ENCODE data around the gene MOK.

The MOK gene

DNA sequence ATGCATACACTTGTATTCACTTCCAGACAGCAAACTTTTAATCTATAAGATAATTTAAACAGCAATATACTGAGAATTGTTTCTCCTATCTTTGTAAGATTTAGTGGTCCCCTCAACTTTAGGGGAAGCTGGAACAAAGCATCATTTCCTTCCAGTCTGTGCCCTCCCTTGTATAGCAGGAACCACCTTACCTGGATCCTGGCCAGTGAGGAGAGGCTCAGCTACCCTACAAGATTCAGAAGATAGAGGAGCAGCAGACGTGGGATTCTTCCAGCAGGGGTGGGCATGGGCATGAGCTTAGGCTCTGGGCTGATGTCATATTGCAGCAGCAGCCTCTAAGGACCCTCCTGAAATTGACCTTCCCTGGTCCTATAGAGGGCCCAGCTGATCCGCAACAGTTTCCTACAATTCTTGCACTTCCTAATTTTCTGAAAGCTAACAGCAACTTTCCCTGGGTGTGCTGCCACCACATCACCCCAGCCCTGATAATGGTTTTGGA is 21.3 kb downstream of the MOK start:
- no peak for DNase-seq

DNA sequence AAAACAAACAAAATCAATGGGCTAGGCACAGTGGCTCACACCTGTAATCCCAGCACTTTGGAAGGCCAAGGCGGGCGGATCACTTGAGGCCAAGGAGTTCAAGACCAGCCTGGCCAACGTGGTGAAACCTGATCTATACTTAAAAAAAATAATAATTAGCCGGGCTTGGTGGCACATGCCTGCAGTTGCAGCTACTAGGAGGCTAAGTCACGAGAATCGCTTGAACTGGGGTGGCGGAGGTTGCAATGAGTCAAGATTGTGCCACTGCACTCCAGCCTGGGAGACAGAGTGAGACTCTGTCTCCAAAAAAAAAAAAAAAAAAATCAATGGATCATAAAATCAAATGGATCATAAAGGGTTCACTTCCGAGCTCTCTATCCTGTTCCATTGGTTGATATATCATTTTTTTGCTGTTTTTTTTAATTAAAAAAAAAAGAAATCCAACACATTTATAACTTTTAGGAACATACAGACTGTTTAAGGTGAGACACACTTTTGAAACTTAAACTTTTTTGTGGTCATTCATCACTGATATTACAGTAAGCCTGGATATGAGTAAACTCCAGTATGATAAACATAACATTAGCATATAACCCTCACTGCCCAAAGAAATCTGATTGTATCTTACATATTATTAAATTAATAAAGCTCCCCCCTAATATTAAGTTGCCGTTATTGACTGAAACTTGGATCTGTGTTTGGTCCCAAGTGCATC is 22.1 kb downstream of the MOK start:
- DNase-seq = no peak

DNA sequence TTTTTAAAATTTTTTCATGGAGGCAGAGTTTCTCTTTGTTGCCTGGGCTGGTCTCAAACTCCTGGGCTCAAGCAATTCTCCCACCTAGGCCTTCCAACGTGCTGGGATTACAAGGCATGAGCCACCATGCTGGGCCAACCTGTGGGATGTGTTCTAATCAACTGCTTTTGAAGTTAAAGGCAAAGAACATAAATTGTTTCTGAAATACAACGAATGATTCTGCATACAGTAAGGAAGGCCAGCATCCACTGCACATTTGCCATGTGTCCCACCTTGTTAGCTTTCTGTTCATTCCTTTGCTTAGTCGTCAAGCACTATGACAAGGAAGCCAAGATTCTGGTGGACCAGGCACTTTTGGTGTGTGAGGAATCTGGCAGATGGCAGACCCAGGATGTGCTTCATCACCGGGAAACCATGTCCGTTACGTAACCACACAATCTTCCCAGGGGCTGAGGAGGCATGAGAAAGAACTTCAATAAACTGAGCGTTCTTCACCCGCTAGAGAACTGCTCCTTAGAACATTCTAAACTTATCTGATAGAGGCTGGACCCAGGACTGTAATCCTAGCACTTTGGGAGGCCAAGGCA is 24.5 kb downstream of the MOK start:
- no peak for DNase-seq

DNA sequence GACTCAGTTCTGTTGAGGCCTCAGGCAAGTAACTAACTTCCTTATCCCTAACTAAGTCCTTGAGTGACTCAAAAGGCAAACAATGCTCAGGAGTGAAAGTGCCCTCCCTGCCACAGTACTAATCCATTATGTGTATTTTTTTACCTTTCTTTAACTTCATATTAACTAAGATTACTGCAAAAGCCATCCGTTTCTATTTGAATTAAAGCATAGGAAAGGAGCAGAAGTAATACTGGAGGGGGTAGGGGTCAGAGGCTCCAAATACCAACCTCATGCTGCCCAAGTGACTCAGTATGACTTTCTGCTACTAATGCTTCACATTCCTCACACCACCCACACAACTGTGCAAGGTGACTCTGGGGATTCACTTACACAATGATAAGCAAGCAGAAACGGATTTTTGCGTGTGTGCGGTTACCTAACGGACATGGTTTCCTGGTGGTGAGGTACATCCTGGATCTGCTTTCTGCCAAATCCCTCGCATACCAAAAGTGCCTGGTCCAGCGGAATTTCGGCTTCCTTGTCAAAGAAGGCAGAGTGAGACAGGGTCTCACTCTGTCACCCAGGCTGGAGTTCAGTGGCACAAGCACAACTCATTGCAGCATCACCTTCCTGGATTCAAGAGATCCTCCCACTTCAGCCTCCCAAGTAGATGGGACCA is 25.1 kb downstream of the MOK start:
- no peak for DNase-seq

DNA sequence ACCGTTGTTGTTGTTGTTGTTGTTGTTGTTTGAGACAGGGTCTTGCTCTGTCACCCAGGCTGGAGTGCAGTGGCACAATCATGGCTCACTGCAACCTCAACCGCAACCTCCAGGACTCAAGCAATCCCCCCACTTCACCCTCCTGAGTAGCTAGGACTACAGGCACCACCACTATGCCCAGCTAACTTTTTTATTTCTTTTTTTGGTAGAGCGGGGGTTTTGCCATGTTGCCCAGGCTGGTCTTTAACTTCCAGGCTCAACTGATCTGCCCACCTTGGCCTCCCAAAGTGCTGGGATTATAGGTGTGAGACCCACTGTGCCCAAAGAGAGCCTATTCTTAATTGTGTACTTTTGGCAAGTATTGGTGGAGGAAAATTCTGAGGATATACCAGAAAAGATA is 25.7 kb downstream of the MOK start:
- no peak for DNase-seq

DNA sequence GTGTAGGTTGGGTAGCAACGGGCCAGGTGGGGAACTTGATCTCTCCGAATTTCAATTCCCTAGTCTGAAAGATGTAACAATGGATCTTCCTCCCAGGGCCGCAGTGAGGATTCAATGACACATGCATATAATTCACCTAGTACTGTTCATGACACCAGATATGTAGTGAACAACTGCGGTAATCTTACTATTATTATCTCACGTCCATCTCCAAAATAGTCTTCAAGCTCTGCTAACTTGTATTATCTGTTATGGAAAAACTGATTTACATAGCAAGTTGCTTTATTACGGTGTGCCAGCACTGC is 26.4 kb downstream of the MOK start:
- DNase-seq = peak; percentile 6

DNA sequence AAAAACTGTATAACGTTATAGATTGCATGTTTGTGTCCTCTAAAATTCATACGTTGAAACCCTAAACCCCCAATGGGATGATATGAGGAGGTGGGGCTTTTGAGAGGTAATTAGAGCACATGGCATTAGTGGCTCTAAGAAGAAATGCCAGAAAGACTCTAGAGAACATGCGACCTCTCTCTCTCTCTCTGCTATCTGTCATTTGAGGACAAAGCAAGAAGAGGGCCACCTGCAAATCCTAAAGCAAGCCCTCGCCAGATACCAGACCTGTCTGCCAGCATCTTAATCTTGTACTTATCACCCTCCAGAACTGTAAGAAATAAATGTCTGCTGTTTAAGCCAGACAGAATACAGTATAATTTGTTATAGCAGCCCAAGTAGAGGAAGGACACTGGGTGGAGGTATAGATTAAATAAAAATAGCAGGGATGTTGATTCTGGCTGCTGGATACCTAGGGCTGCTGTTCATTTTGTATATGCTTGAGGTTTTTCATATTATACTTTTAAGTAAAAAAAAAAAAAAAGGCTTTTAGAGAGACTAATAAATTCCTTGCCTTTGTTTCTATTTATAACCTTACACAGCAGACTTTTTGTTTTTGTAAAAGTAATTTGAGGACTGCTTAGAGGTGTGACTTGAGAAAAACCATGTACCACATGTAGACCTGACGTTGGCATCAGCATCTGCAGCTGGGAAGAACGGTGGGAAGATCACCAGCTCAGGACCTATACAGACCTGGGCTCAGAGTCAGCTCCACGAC is 26.9 kb downstream of the MOK start:
- peak; percentile 58 for DNase-seq

DNA sequence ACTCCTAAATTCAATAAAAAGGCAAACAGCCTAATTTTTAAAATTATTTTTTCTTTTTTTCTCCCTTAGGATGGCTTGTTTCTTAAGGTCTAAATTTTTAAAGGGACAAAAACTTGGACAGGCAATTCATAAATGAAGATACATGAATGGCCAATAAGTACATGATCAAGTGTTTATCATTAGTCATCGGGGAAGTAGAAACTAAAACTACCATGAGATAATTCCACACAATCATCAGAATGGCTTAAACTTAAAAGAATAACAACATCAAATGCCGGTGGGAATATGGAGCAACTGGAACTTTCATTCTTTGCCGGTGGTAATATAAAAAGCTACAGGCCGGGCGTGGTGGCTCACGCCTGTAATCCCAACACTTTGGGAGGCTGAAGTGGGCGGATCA is 29.1 kb downstream of the MOK start:
- no peak for DNase-seq

DNA sequence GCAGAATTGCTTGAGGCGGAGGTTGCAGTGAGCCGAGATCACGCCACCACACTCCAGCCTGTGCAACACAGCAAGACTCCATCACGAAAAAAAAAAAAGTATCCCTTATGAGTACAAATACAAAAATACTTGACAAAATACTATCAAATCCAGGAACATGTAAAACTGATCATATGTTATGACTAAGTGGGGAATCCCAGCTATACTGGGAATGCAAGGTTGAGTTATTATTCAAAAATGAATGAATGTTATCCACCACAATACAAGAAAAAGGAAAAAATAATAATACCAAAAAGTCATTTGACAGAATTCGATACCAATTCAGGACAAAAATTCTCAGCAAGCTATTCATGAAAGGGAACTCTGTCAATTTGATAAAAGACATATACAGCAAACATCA is 32.6 kb downstream of the MOK start:
- no peak for DNase-seq

DNA sequence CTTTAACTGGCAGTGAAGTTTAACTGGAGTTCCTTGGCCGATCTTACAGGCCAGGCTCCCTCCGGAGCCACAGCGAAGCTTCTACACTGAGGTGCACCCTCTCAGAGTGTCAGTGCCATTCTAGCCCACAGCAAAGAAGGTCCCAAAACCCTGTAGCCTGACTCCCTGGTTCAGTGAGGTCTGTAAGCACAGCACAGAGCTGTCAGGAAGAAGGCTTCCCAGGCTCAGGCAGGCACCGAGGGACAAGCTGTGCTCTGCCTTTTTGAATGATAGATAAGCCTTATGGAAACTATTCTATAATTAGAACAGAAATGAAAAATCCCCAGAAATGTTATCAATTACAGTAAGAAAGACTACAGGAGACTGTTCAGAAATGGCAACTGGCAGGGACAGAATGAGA is 40.2 kb downstream of the MOK start:
- no peak for DNase-seq

DNA sequence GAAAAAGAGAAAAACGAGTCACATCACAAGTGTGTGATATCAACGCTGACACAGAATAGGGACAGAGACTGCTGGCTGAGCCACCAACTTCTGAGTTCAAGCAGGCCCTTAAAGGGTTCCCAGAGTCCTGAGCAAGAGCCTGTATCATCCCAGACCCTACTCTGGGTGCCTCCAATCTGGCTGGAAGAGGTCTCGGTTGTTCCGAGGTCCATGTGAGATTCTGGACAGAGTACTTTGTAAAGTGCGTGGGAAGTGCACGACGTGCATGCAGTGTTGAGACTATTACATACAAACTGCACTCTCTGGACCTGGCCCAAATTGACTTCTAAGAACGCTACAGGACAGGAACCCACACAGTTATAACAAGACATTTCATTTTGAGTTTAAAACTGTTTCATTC is 40.6 kb downstream of the MOK start:
- no peak for DNase-seq

DNA sequence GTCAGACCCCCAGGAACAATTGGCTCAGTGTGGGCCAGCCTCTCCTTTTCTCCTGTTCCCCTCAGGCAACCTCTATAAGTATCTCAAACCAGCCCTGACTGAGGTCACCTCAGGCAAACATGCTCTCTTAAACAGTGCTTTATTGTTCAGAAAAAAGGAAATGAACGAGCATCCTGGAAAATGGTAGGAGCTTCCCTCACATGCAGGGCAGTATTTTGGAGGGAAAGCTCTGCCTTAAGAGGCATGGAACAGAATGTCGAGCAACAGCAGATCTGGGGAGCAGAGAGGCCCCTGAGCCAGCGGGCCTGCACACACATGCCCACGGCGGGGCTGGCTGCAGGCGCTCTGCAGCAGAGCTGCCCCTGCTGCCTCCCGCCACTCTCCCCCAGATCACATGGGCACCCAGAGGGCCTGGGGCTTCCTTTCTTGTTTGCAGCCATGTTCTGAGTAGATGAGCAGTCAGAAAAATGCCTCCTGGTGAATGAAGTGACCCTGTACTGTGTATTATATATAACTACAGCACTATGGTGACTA is 42.0 kb downstream of the MOK start:
- peak; percentile 71 for DNase-seq

DNA sequence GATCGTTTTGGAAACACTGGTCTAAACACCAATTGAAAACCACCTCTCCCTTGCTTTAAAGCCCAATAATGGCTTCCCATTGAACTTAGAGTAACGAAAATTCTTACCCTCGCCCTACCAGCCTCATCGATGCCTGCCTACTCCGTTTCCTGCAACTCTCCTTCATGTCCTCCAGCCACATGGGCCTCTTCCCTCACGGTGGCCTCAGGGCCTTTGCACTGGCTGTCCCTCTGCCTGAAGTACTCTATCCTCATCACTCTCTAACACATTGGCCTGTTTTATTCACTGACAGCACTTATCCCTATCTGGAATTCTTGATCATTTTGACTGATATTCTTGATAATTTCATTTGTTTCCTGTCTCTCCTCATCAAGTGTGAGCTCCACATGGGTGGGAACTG is 46.8 kb downstream of the MOK start:
- DNase-seq = no peak

DNA sequence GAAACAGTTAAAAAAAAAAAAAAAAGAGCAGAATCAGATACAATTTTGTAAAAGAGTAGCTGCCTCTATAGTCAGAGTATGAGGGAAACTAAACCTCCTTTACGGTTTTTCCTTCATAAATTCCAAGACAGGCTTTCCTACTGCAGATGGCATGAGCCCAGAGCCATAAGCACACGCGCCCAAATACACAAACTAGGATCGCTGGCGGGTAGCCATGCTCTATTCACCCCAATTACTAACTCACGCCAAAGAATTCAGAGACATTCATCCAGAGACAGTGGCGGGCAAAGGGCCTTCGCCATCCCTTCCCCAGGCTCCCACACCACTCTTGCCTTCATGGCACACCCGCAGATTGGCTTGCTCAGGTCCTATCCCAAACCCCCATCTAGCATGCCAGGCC is 48.2 kb downstream of the MOK start:
- no peak for DNase-seq

DNA sequence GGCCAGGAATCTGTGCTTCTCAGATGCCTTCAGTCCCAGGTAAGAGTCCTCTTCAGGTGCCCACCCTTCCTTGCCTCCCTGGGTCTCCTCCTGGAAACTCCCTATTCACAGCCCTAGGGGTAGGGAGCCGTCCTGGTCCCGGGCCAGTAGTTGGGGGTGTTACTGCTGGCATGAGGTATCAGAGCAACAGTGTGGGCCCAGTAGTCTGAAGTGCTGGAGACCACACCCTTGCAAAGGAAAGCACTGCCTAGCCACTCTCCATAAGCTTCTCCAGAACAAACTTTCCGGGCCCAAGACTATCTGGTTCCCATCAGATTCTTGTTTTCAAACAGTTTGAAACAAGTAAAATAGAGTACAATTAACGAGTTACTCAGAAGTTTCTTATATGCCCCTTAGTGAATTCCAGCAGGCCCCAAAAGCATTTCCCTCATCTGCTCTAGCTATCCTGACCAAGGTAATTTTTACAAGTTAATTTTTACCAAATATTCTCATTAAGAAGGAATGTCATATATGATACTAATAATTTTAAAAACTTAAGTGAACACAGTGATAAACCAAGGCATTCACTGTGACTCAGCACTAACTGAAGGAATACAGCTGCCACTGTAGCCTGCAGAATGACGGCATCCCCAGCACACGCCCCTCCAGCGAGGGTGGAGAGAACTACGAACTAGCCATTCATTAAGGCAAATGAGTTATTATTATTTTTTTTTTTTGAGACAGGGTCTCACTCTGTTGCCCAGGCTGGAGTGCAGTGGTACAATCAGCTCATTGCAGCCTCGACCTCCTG is 49.4 kb downstream of the MOK start:
- no peak for DNase-seq

DNA sequence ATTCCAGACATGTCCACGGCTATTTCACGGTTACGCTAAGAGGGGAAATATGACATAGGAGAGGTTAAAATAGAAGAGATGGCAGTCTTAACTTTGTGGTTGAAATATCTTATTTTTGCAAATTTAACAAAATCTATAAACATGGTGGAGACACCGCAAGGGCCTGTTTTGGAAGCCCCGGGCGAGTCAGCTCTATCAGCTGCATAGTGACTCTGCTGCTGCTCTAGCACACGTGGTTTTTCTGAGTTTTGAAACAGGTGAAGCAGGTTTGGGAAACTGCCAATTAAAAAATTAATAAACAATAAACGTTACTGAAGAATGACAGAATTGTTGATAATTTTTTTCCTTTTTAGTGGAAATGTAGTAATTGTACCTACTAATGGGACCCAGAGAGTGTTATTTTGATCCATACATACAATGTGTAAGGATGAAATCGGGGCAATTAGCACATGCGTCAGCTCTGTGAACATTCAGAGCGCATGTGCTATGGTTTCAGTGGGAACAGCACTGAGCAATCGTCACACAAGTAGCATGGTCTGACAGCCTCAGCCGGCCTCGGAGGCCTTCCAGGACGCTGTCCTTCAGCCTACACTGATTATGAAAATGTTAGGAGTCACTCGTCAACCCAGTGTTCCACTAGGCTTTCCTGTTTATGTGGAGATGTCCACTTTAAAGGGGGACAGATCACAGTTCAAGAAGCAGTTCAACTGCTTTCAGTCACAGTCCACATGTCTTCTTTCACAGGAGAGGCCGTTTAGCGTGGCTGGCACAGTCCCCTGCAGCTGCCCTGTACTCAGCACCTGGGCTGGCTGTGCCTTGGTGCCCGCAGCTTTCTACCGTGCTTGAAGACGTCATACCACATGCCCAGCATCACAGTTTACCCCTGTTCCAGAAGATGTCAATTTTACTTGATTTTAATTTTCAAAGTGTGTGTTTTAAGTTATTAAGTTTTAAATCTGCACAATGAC is 51.8 kb downstream of the MOK start:
- no peak for DNase-seq

DNA sequence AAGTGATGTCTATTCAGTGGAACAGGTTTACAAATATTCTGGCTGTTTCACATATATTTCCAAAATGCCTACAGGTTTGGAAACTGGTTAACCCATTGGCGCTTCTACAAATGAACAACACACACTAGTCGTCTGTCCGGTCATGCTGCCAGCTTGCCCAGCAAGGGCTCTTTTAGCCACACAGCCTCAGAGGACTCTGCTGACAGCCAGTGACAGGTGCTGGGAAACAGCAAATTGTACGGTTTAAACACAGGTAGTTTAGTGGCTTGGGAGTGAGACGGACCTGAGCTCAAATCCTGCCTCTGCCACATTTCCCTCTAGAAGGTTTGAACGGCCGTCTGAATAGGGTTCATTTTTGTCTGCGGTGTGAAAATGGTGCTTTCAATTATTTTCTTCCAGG is 53.8 kb downstream of the MOK start:
- DNase-seq = no peak

DNA sequence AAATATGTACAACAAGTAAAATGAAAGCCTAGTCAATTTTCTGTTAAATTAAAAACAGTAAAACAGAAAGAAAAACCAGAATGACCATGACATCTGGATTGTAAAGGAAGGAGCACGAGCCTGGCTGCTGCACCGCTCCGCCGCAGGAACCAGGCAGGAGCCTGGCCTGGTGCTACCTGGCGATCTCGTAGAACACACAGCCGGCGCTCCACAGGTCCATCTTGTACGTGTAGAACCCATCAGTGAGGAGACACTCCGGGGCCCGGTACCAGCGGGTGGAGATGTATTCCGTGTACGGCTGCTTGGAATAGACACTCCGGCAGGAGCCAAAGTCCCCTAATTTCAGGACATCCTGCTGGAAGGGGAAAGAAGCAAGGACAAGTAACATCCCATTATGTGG is 54.3 kb downstream of the MOK start:
- DNase-seq = no peak

DNA sequence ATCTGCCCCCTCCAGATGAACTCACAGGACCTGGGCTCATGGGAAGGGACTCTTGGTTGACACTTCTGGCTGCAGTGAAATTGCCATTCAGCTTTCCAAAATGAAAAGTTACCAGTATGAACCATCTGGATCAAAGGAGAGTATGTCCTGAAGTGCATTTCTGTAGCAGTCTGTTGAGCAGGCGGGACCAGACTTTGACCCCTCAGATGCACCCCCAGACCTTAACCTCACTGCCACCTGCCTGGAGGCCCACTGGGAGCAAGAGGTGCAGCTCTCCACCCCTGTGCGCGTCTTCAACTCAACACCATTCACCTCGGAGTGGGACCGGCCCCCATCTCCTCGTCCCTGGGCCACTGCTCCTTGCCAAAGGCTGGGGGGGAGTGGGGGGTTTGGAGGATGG is 55.0 kb downstream of the MOK start:
- no peak for DNase-seq

DNA sequence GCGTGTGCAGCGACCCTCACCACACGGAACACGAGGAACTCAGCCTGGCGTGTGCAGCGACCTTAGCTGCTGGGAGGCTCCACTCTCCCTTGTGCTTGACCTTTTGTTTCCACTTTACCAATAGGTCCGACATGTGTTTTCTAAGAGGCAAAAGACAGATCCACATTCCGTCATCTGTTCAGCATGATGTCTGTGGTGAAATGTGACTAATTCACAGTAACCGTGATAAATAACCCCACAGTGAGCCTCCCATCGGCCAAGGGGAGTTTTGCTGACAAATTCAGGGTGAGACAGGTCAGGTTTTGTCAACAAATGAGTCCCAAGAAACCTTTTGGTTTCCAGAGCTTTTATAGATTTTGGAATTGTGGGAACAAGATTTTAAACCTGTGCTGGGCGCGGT is 55.9 kb downstream of the MOK start:
- DNase-seq = no peak

DNA sequence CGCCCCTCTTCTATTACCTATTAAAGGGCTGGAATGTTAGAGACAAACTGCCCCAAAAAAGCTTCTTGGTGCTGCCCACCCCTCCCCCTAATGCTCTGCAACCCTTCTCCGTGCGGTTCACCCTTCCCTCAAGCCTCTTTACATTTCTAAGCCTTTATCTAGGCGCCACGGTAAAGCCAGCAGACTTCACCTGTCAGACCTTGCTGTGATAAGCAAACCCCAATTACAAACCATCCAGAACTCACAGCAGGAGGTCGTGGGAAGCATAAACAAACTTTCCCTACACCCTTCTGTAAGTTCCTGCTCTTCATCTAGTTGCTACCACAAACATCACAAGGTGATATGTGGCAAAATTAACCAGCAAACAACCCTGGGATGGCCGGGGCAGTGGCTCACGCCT is 56.8 kb downstream of the MOK start:
- no peak for DNase-seq

DNA sequence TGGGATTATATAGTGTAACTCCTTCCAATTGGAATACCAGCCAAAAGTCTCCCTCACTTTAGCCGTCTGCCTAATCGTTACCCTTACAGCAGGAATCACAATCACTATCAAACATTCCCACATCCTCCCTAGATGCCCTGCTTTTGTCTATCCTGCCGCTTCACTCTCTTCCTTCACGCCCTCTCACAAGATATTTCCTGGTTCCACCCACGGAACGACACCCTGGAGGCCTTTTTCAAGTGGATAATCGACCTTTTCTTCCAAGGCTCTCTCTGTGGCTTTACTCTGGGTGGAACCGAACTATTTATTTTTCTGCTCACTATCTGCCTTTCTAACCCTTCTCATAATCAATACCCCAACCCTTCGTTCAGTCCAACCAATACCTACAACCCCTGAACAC is 58.9 kb downstream of the MOK start:
- no peak for DNase-seq

Measured in NCI-H2171 (cell line).